ENCODE measurements around the gene SLC17A9. TPM values are rescaled to one million over a fixed set of nuclear protein-coding genes. Genes with fewer than 3 reads are reported as not detected.

Gene SLC17A9
- total and polyA plus RNA-seq, 2 donors (not counting 1 experiment from before 2014, with no cell fraction given) = 33.0 to 141 TPM

- Histone ChIP-seq H3K4me1 (ENCODE audit: control insufficient read depth in 2 of 2, insufficient read depth in 2 of 2, low read length in 2 of 2) (peaks cover 3% of the 10 kb centered on the region in 2 donors), H4K20me1 (ENCODE audit: control insufficient read depth, insufficient read depth, low read length, poor library complexity, severe bottlenecking) (no peaks in the 10 kb centered on the region), H3K79me2 (ENCODE audit: control insufficient read depth, insufficient read depth, low read length) (no peaks in the 10 kb centered on the region), H3K9me3 (ENCODE audit: control extremely low read depth in 1 of 3, control insufficient read depth in 2 of 3, insufficient read depth in 1 of 3, low read length in 2 of 3) (no peaks in the 10 kb centered on the region), H3K9ac (ENCODE audit: low read length) (no peak overlapping the region), H3K4me2 (replicated peaks; ENCODE audit: low read depth, low read length, poor library complexity, severe bottlenecking) (no peak overlapping the region), H3K36me3 (replicated peaks in 1 of 2; ENCODE audit: control extremely low read depth in 1 of 2, control insufficient read depth in 1 of 2, extremely low read depth in 1 of 2, insufficient read depth in 2 of 2, low read length in 1 of 2) (no peaks in the 10 kb centered on the region), H2AFZ (ENCODE audit: insufficient read depth, low read depth, low read length, poor library complexity, severe bottlenecking) (no peak overlapping the region), H3K27me3 (replicated peaks in 1 of 4; ENCODE audit: control extremely low read depth in 1 of 4, control insufficient read depth in 3 of 4, insufficient read depth in 4 of 4, low read length in 3 of 4) (peaks cover 0 to 29% (median 1%) of the 10 kb centered on the region in 4 experiments), H3K27ac (ENCODE audit: low read length in 2 of 2) (no peak overlapping the region), H3K4me3 (ENCODE audit: control extremely low read depth in 1 of 5, extremely low read depth in 1 of 5, insufficient read depth in 1 of 5, low read depth in 2 of 5, low read length in 4 of 5) (no peak overlapping the region)
- no peak overlapping the region for H3K4me3 Mint-ChIP-seq
- ATAC-seq (ENCODE audit: low read depth) = no peak
- no peak for DNase-seq
- TF ChIP-seq EZH2 (IDR thresholded peaks at IDR 0.05; ENCODE audit: borderline replicate concordance, insufficient read depth, low read depth, low read length, poor library complexity, severe bottlenecking) (no peak), CTCF (IDR thresholded peaks at IDR 0.05) (no peak)
- H3K9me3 Mint-ChIP-seq (ENCODE audit: insufficient read depth) = no peaks in the 10 kb centered on the region
- POLR2A ChIA-PET = no interaction called here
- intact Hi-C loops (cut with micrococcal nuclease) = no loop called here
- no peak overlapping the region for H3K27ac Mint-ChIP-seq
- CTCF ChIA-PET = interaction anchor here (1.0 to 1.1 kb wide), 2 partner anchors 15 to 22 kb away, joined by 3 read pairs; no protein-coding TSS in a partner anchor
- whole genome bisulfite sequencing (ENCODE audit: insufficient coverage) = 92% methylated on average over 20 of the region's 23 CpGs
- peaks cover 48% of the 10 kb centered on the region for H3K27me3 Mint-ChIP-seq
- peaks cover 3% of the 10 kb centered on the region for H3K4me1 Mint-ChIP-seq
Measured at GRCh38 chr20:62993856-62994494, 41.5 kb downstream of the SLC17A9 start.

GRCh38 chr20:62994869-62995281, 42.4 kb downstream of the SLC17A9 start:
- Histone ChIP-seq H2AFZ (ENCODE audit: insufficient read depth, low read depth, low read length, poor library complexity, severe bottlenecking) (no peak overlapping the region), H3K4me3 (ENCODE audit: control extremely low read depth in 1 of 5, extremely low read depth in 1 of 5, insufficient read depth in 1 of 5, low read depth in 2 of 5, low read length in 4 of 5) (no peak overlapping the region), H3K27ac (ENCODE audit: low read length in 2 of 2) (no peak overlapping the region), H3K9ac (ENCODE audit: low read length) (no peak overlapping the region), H3K4me2 (replicated peaks; ENCODE audit: low read depth, low read length, poor library complexity, severe bottlenecking) (no peak overlapping the region), H3K4me1 (ENCODE audit: control insufficient read depth in 2 of 2, insufficient read depth in 2 of 2, low read length in 2 of 2) (no peaks in the 10 kb centered on the region), H3K36me3 (replicated peaks in 1 of 2; ENCODE audit: control extremely low read depth in 1 of 2, control insufficient read depth in 1 of 2, extremely low read depth in 1 of 2, insufficient read depth in 2 of 2, low read length in 1 of 2) (no peaks in the 10 kb centered on the region), H3K79me2 (ENCODE audit: control insufficient read depth, insufficient read depth, low read length) (no peaks in the 10 kb centered on the region), H3K27me3 (replicated peaks in 1 of 4; ENCODE audit: control extremely low read depth in 1 of 4, control insufficient read depth in 3 of 4, insufficient read depth in 4 of 4, low read length in 3 of 4) (peaks cover 0 to 26% (median 3%) of the 10 kb centered on the region in 4 experiments), H3K9me3 (ENCODE audit: control extremely low read depth in 1 of 3, control insufficient read depth in 2 of 3, insufficient read depth in 1 of 3, low read length in 2 of 3) (no peaks in the 10 kb centered on the region), H4K20me1 (ENCODE audit: control insufficient read depth, insufficient read depth, low read length, poor library complexity, severe bottlenecking) (no peaks in the 10 kb centered on the region)
- WGBS (ENCODE audit: insufficient coverage) = 98% methylated on average over 19 of the region's 19 CpGs
- Mint-ChIP-seq H3K27me3 (peaks cover 49% of the 10 kb centered on the region), H3K4me3 (no peak overlapping the region), H3K4me1 (no peaks in the 10 kb centered on the region), H3K9me3 (ENCODE audit: insufficient read depth) (no peaks in the 10 kb centered on the region), H3K27ac (no peak overlapping the region)
- no peak for TF ChIP-seq CTCF (IDR thresholded peaks at IDR 0.05)
- no peak for TF ChIP-seq EZH2 (IDR thresholded peaks at IDR 0.05; ENCODE audit: borderline replicate concordance, insufficient read depth, low read depth, low read length, poor library complexity, severe bottlenecking)
- ChIA-PET CTCF (interaction anchor here (1.1 kb wide), 1 partner anchor 23 kb away, joined by 3 read pairs; no protein-coding TSS in a partner anchor), POLR2A (no interaction called here)
- DNase-seq = no peak
- intact Hi-C loops (cut with micrococcal nuclease) = no loop called here
- no peak for ATAC-seq (ENCODE audit: low read depth)

All from B cell (primary cell).